HL-60 (cell line): Measurements from ENCODE around the gene IRGC.

Experiments
- GABPA ChIP-seq: IDR thresholded peaks from 2 replicates; pipeline ENCODE4 v1.6.1; 2012; ENCODE audit warnings: low read depth
- POLR2AphosphoS5 ChIP-seq: IDR thresholded peaks from 2 replicates; pipeline ENCODE4 v1.6.1; 2012; ENCODE audit warnings: low read depth
- TF ChIP-seq, protein P1 (sequence below): IDR thresholded peaks from 2 replicates; pipeline ENCODE4 v1.6.1; 2012; ENCODE audit warnings: low read depth; ENCODE audit not compliant: insufficient replicate concordance
- TF ChIP-seq, protein P2 (sequence below): IDR thresholded peaks from one replicate; pipeline ENCODE4 v1.5.1; 2011; ENCODE audit warnings: low read length, control low read depth, inconsistent platforms; ENCODE audit not compliant: insufficient read depth

DNA sequence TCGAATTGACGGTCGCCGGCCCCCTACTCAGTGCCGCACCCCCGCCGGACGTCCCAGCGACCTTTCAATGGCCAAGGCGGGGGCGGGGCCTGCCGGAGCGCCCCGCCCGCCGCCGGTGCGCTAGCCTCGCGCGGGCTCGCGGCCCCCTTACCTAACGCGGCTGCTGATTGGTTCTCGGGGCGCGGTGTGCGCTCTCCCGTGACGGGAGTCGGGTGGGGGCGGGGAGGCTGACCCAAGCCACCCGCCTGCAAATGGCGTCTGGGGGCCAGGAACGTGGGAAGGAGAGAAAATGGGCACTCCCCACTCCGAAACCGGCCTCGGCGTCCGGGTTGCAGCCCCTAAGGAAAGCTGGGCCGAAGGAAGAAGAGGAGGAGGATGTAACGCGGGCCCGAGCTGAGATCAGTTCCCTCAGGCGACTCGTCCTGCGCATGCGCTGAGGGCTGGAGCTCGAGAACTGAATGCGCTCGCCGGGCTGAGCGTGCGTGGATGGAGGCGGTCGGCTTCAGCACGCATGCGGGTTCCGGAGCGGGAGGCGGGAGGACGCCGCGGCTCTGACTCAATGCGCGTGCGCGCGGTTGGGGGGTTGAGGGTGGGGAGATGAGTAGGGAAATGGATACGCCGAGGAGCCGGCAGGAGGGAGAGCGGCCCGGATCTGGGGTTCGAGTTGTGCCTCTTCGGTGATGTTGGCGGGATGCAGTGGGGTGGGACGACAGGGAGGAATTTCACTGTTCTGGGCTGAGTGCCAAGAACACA lies 38.8 kb downstream of the IRGC start, which contains the start of gene SMG9:
- TF ChIP-seq, protein P1, sequence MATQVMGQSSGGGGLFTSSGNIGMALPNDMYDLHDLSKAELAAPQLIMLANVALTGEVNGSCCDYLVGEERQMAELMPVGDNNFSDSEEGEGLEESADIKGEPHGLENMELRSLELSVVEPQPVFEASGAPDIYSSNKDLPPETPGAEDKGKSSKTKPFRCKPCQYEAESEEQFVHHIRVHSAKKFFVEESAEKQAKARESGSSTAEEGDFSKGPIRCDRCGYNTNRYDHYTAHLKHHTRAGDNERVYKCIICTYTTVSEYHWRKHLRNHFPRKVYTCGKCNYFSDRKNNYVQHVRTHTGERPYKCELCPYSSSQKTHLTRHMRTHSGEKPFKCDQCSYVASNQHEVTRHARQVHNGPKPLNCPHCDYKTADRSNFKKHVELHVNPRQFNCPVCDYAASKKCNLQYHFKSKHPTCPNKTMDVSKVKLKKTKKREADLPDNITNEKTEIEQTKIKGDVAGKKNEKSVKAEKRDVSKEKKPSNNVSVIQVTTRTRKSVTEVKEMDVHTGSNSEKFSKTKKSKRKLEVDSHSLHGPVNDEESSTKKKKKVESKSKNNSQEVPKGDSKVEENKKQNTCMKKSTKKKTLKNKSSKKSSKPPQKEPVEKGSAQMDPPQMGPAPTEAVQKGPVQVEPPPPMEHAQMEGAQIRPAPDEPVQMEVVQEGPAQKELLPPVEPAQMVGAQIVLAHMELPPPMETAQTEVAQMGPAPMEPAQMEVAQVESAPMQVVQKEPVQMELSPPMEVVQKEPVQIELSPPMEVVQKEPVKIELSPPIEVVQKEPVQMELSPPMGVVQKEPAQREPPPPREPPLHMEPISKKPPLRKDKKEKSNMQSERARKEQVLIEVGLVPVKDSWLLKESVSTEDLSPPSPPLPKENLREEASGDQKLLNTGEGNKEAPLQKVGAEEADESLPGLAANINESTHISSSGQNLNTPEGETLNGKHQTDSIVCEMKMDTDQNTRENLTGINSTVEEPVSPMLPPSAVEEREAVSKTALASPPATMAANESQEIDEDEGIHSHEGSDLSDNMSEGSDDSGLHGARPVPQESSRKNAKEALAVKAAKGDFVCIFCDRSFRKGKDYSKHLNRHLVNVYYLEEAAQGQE, result peak; percentile 75
- TF ChIP-seq POLR2AphosphoS5, result peak; percentile 73
- TF ChIP-seq, protein P2, sequence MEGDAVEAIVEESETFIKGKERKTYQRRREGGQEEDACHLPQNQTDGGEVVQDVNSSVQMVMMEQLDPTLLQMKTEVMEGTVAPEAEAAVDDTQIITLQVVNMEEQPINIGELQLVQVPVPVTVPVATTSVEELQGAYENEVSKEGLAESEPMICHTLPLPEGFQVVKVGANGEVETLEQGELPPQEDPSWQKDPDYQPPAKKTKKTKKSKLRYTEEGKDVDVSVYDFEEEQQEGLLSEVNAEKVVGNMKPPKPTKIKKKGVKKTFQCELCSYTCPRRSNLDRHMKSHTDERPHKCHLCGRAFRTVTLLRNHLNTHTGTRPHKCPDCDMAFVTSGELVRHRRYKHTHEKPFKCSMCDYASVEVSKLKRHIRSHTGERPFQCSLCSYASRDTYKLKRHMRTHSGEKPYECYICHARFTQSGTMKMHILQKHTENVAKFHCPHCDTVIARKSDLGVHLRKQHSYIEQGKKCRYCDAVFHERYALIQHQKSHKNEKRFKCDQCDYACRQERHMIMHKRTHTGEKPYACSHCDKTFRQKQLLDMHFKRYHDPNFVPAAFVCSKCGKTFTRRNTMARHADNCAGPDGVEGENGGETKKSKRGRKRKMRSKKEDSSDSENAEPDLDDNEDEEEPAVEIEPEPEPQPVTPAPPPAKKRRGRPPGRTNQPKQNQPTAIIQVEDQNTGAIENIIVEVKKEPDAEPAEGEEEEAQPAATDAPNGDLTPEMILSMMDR, result no peak
- no peak for TF ChIP-seq GABPA
